Stomach (tissue), 4 donors: Measurements from ENCODE around the gene DAB1.

Source experiments
- CTCF ChIP-seq, 7 experiments: fragments of 450-650 bp in 4 of 7; fragments of 200-600 bp in 3 of 7; sonication (generic) in 3 of 7; IDR thresholded peaks; one replicate each; pipeline ENCODE4 v1.5.1; 2016 to 2019; ENCODE audit warnings: antibody characterized with exemption in 7 of 7, control low read depth in 2 of 7, mild to moderate bottlenecking in 1 of 7
- EP300 ChIP-seq: sonication (generic); formaldehyde crosslinking; IDR thresholded peaks from one replicate; pipeline ENCODE4 v1.6.1; 2017; ENCODE audit warnings: antibody characterized with exemption
- POLR2A ChIP-seq, 4 donors: fragments of 450-650 bp; IDR thresholded peaks; one replicate each; pipeline ENCODE4 v1.6.1; 2016; ENCODE audit warnings: antibody characterized with exemption in 4 of 4, control low read depth in 2 of 4, mild to moderate bottlenecking in 1 of 4, moderate library complexity in 1 of 4
- POLR2AphosphoS5 ChIP-seq, 3 donors: sonication (generic); formaldehyde crosslinking; IDR thresholded peaks; one replicate each; pipeline ENCODE4 v1.6.1; 2016; ENCODE audit warnings: antibody characterized with exemption in 3 of 3

GRCh38 chr1:57137980-57138379, 285.9 kb downstream of the DAB1 start:
- TF ChIP-seq CTCF (IDR thresholded peaks at IDR 0.05) (no peak), POLR2A (IDR thresholded peaks at IDR 0.05) (no peak), EP300 (no peak), POLR2AphosphoS5 (IDR thresholded peaks at IDR 0.05) (no peak)
